ENCODE measurements around the gene TMEM181.
"Not testable (repeated sequence)": the region's sequence is repeated elsewhere in the genome, so short reads cannot be mapped to it uniquely, and the experiment has no call there.

Gene TMEM181

GRCh38 chr6:158524311-158524710, 35.6 kb upstream of the TMEM181 start:
- CTCF ChIA-PET: no interaction called here
- no peak overlapping the region for H3K27ac ChIP-seq
- DNase-seq (ENCODE audit: low spot score): no peak
- POLR2A ChIA-PET (ENCODE audit: low non-redundant PET): no interaction called here
- TF ChIP-seq CTCF (conservative IDR thresholded peaks at IDR 0.05; ENCODE audit: low read depth): no peak

GRCh38 chr6:158527858-158528257, 32.0 kb upstream of the TMEM181 start:
- POLR2A ChIA-PET (ENCODE audit: low non-redundant PET); CTCF ChIA-PET; H3K27ac ChIP-seq; DNase-seq (ENCODE audit: low spot score): not testable (repeated sequence)

GRCh38 chr6:158528826-158529225, 31.1 kb upstream of the TMEM181 start:
- no peak for DNase-seq (ENCODE audit: low spot score)
- ChIA-PET CTCF (no interaction called here), POLR2A (ENCODE audit: low non-redundant PET) (no interaction called here)
- H3K27ac ChIP-seq: no peak overlapping the region
- no peak for TF ChIP-seq CTCF (conservative IDR thresholded peaks at IDR 0.05; ENCODE audit: low read depth)

- DNase-seq (ENCODE audit: low spot score): no peak
- H3K27ac ChIP-seq: no peak overlapping the region
- POLR2A ChIA-PET (ENCODE audit: low non-redundant PET): no interaction called here
- no peak for TF ChIP-seq CTCF (conservative IDR thresholded peaks at IDR 0.05; ENCODE audit: low read depth)
- CTCF ChIA-PET: no interaction called here
These were observed 30.3 kb upstream of the TMEM181 start for GRCh38 chr6:158529629-158530028.

GRCh38 chr6:158531566-158531965, 28.3 kb upstream of the TMEM181 start:
- no peak for DNase-seq (ENCODE audit: low spot score)
- no peak for TF ChIP-seq CTCF (conservative IDR thresholded peaks at IDR 0.05; ENCODE audit: low read depth)
- POLR2A ChIA-PET (ENCODE audit: low non-redundant PET): no interaction called here
- H3K27ac ChIP-seq: no peak overlapping the region
- CTCF ChIA-PET: no interaction called here

GRCh38 chr6:158531970-158532369, 27.9 kb upstream of the TMEM181 start:
- ChIA-PET CTCF (no interaction called here), POLR2A (ENCODE audit: low non-redundant PET) (no interaction called here)
- TF ChIP-seq CTCF (conservative IDR thresholded peaks at IDR 0.05; ENCODE audit: low read depth): no peak
- no peak for DNase-seq (ENCODE audit: low spot score)
- H3K27ac ChIP-seq: no peak overlapping the region

- CTCF ChIA-PET: interaction anchor here (0.6 to 1.6 kb wide), 3 partner anchors 313 to 542 kb away, joined by 3 to 5 read pairs (median 4); no protein-coding TSS in a partner anchor
- H3K27ac ChIP-seq: no peak overlapping the region
- POLR2A ChIA-PET (ENCODE audit: low non-redundant PET): no interaction called here
- TF ChIP-seq CTCF (conservative IDR thresholded peaks at IDR 0.05; ENCODE audit: low read depth): no peak
- DNase-seq (ENCODE audit: low spot score): peak; percentile 76
These were observed 23.6 kb upstream of the TMEM181 start for GRCh38 chr6:158536084-158536890.
